OCI-LY7 (cell line): ENCODE data around the gene PLA2G3. TPM values are rescaled to one million over a fixed set of nuclear protein-coding genes. Genes with fewer than 3 reads are reported as not detected.

ENCODE experiments used
- BruUV-seq: library from RNA; stranded (reverse); fragments of 400-500 nt; replicated peaks from 2 replicates; lab custom pipeline; 2021; lab: Mats Ljungman, UMichigan
- CTCF ChIA-PET: fragments of 300-600 bp; sonication (Branson Sonifier 250); formaldehyde crosslinking; loops from one replicate; lab custom pipeline; 2022; ENCODE audit warnings: antibody characterized with exemption; ENCODE audit not compliant: unreplicated experiment; lab: Charles Lee
- POLR2A ChIA-PET: fragments of 300-600 bp; sonication (Branson Sonifier 250); formaldehyde crosslinking; loops from one replicate; lab custom pipeline; 2022; ENCODE audit warnings: antibody characterized with exemption; lab: Charles Lee
- DNase-seq: peaks from one replicate; pipeline ENCODE4 v3.0.0-alpha.2; 2015; ENCODE audit warnings: low spot score
- H2AFZ ChIP-seq: fragments of 200-600 bp; sonication (generic), shearing (Covaris generic); 2 replicates; pipeline ENCODE4 v1.6.1; 2014; ENCODE audit warnings: mild to moderate bottlenecking, antibody characterized with exemption, low read length, moderate library complexity
- H3K27ac ChIP-seq: fragments of 200-600 bp; sonication (generic); 2 replicates; pipeline ENCODE4 v1.5.1; 2014; ENCODE audit warnings: mixed run types, low read depth, mild to moderate bottlenecking, moderate library complexity, low read length, inconsistent platforms; ENCODE audit not compliant: poor library complexity, severe bottlenecking
- H3K36me3 ChIP-seq: fragments of 200-600 bp; sonication (generic); 2 replicates; pipeline ENCODE4 v1.6.1; 2014; ENCODE audit warnings: mild to moderate bottlenecking, antibody characterized with exemption, low read length, moderate library complexity, mixed read lengths; ENCODE audit not compliant: insufficient read depth
- H3K4me1 ChIP-seq: fragments of 200-600 bp; sonication (generic); 2 replicates; pipeline ENCODE4 v1.5.1; 2014; ENCODE audit warnings: mild to moderate bottlenecking, low read length; ENCODE audit not compliant: insufficient read depth, poor library complexity, severe bottlenecking
- H3K4me2 ChIP-seq: fragments of 200-600 bp; sonication (generic); 2 replicates; pipeline ENCODE4 v1.6.1; 2014; ENCODE audit warnings: mild to moderate bottlenecking, low read length
- H3K4me3 ChIP-seq: fragments of 200-600 bp; sonication (generic); 2 replicates; pipeline ENCODE4 v1.5.1; 2014; ENCODE audit warnings: mild to moderate bottlenecking, low read depth, low read length; ENCODE audit not compliant: poor library complexity, severe bottlenecking
- H3K79me2 ChIP-seq: fragments of 200-600 bp; sonication (generic); 2 replicates; pipeline ENCODE4 v1.6.1; 2016; ENCODE audit warnings: low read depth, mild to moderate bottlenecking, low read length, moderate library complexity, mixed read lengths; ENCODE audit not compliant: insufficient read depth
- H3K9me2 ChIP-seq: fragments of 200-600 bp; sonication (generic); 2 replicates; pipeline ENCODE4 v1.6.1; 2016; ENCODE audit warnings: mild to moderate bottlenecking, low read length, mixed read lengths; ENCODE audit not compliant: insufficient read depth
- H3K9me3 ChIP-seq: fragments of 200-600 bp; sonication (generic); 2 replicates; pipeline ENCODE4 v1.6.1; 2014; ENCODE audit warnings: mild to moderate bottlenecking, mixed run types, low read length, mixed read lengths
- H4K20me1 ChIP-seq: fragments of 200-600 bp; sonication (generic); 2 replicates; pipeline ENCODE4 v1.6.1; 2014; ENCODE audit warnings: mild to moderate bottlenecking, antibody characterized with exemption, low read length, moderate library complexity, mixed read lengths; ENCODE audit not compliant: insufficient read depth
- CTCF ChIP-seq: fragments of 200-600 bp; sonication (generic); conservative IDR thresholded peaks from 2 replicates; pipeline ENCODE4 v1.5.1; 2014; ENCODE audit warnings: mild to moderate bottlenecking, antibody characterized with exemption, low read length, moderate library complexity, mixed read lengths
- EZH2phosphoT487 ChIP-seq: fragments of 200-600 bp; sonication (generic); IDR thresholded peaks from 2 replicates; pipeline ENCODE4 v1.6.1; 2018; ENCODE audit warnings: low read depth, borderline replicate concordance, mild to moderate bottlenecking, mixed run types, antibody characterized with exemption, low read length, moderate library complexity, mixed read lengths
- intact Hi-C: fragments of 100-400 bp; cut with micrococcal nuclease; formaldehyde crosslinking; loops from one replicate; pipeline ENCODE4 v1.10.0; 2022; ENCODE audit not compliant: unreplicated experiment
- total RNA-seq, 2 experiments: library from RNA; depleted of rRNA in 1 of 2; stranded (reverse); fragments of >200 nt in 1 of 2; shearing (Covaris generic) in 1 of 2; gene quantifications; 2 replicates each; pipeline ENCODE4 v1.2.3, GENCODE V29; 2014 to 2022

The PLA2G3 gene
- total RNA-seq, 2 experiments from 2014 or later: not detected

- ChIA-PET CTCF (no interaction called here), POLR2A (interaction anchor here (0.6 to 1.9 kb wide), 6 partner anchors 13 to 1258 kb away, joined by 3 to 6 read pairs (median 4); no protein-coding TSS in a partner anchor)
- TF ChIP-seq CTCF (no peak), EZH2phosphoT487 (no peak)
- peaks cover 12% of the 10 kb centered on the region for H3K4me1 ChIP-seq
- BruUV-seq: TSS peak; percentile 58
- peak overlapping the region; percentile 89 for H3K4me3 ChIP-seq
- H3K27ac ChIP-seq: no peak overlapping the region
- intact Hi-C loops: no loop called here
- no peak for DNase-seq
- no peaks in the 10 kb centered on the region for H3K9me2 ChIP-seq
- H3K36me3 ChIP-seq: no peaks in the 10 kb centered on the region
- H4K20me1 ChIP-seq: 0 out of 2 replicates have a peak, but pooled peaks cover 3% of the 10 kb centered on the region
- H3K79me2 ChIP-seq: peaks cover 8% of the 10 kb centered on the region; the same call in 1 of the 2 replicates
- H2AFZ ChIP-seq: peak overlapping the region; percentile 98; the same call in 1 of the 2 replicates
- no peaks in the 10 kb centered on the region; the same call in 1 of the 2 replicates for H3K9me3 ChIP-seq
- peak overlapping the region; percentile 98 for H3K4me2 ChIP-seq
These were observed 20.1 kb upstream of the PLA2G3 start for GRCh38 chr22:31160328-31160978.

GRCh38 chr22:31155422-31155821, 15.1 kb upstream of the PLA2G3 start:
- no TSS peak for BruUV-seq

More at GRCh38 chr22:31155422-31155821, 15.1 kb upstream of the PLA2G3 start:
- TF ChIP-seq CTCF (no peak), EZH2phosphoT487 (no peak)
- Histone ChIP-seq H3K4me2 (no peak overlapping the region), H2AFZ (no peak overlapping the region), H3K4me1 (peaks cover under 1% of the 10 kb centered on the region), H3K9me2 (no peaks in the 10 kb centered on the region), H4K20me1 (no peaks in the 10 kb centered on the region), H3K4me3 (no peak overlapping the region), H3K36me3 (no peaks in the 10 kb centered on the region), H3K79me2 (peaks cover 2% of the 10 kb centered on the region; the same call in 1 of the 2 replicates), H3K27ac (no peak overlapping the region), H3K9me3 (no peaks in the 10 kb centered on the region; the same call in 1 of the 2 replicates)
- POLR2A ChIA-PET: interaction anchor here (0.6 kb wide), 1 partner anchor 48 kb away, joined by 6 read pairs; the partner anchor contains the start of gene SELENOM
- no peak for DNase-seq
- CTCF ChIA-PET: interaction anchor here (0.5 kb wide), 1 partner anchor 27 kb away, joined by 10 read pairs; no protein-coding TSS in a partner anchor
- intact Hi-C loops: no loop called here
